Amniotic epithelial cell (primary cell): ENCODE results near the gene HOXA13.

ENCODE experiments used
- DNase-seq: peaks from one replicate; pipeline ENCODE4 v3.0.0-alpha.2; 2010; ENCODE audit warnings: low read depth

Gene HOXA13

DNA sequence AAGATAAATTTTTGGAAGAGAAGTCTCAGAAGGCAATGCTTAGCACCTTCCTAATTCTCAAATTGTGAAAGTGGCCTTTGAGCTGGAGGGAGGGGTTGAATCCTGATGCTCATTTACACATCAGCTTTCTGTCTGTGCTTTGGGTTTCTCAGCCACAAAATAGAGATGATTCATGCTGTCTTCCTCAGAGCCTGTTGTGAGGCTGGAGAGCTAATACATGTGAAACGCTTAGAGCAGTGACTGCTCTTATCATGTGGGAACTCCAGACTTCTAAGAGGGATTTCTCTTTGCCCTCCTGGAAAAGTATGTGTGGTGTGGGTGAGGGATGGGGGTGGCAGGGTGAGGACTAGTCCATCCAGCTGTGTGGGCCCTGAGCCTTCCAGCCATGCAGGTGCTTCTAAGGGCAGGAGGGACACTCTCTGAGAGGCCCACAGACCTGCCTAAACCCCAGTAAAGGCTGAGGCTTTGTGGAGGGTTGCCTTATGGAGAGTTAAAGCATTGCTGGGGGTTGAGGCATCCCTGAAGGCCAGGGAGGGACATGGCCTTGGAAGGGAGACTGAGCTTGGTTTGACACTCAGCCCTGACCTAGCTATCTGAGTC, 37.9 kb upstream of the HOXA13 start:
- peak; percentile 32 for DNase-seq

GRCh38 chr7:27235387-27236311, 35.8 kb upstream of the HOXA13 start:
- DNase-seq: no peak

DNA sequence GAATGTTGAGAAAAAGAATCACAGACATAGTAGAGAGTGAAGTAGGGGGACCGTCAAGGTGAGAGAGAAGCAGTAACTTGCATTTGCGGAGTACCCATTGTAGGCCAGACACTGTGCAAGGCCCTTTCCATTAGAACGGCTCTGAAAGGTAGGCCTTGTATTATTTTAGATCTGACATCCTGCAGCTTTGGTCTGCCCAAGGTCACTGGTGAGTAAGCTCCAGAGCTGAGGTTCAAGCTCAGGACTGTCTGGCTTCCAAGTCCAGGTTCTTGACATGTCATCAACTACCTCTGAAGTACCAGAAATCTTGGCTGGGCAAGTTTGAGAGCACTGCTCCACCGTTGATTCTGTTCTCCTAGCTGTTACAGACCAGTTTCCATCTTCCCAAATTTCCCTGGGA, 29.6 kb upstream of the HOXA13 start:
- DNase-seq: no peak

GRCh38 chr7:27224983-27225934, 25.4 kb upstream of the HOXA13 start:
- no peak for DNase-seq

DNA sequence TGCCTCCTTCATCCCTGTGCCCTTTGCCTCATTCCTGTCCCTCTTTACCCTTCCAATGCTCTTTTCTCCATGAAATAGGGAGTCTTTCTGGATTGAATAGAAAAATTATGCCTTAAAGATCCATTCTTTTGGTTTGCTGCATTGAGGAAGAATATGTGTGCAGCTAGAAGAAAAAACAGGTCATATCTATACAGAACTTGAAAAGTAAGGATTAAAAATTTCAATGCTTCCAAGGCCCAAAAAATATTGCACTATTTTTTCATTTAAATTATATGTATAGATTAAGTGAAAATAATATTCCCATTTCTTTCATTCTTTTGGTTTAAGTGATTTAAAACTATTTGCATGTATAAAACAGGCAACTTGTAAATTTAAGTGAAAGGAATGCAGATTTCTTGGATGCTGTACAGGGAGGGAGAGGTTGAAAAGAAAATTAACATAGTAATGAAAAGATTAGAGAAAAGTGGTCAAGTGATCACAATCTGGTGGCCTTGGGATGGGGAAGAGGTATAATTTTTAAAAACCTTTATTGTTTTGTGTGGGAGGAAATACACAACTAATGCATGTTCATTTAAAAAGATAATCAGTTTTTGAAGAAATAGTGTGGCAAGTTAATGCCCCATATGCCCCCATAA, 24.2 kb upstream of the HOXA13 start:
- DNase-seq: no peak

GRCh38 chr7:27221201-27221797, 21.4 kb upstream of the HOXA13 start:
- DNase-seq: no peak

DNA sequence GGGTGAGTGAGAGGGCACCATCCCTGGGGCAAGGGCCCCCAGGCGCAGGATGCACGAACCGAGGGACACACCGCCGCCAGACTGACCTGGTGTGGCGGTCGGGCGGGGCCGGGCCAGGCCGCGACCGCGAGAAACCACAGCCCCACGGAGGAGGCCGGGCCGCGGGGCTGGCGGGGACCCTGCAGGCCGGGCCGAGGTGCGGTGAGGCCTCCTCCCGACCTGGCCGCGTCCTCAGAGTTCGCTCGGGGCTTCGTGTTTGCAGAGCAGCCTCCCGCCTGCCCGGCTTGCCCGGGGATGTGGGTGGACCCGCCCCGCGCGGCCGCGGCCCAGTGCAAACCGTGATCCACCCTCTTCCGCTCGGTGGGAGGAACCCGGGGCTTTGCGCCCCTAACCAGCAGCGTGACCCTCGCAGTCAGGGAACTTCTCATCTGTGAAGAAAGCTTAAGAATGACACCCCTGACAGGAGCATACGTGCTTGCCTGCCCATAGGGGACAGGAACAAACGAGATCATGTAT, 20.6 kb upstream of the HOXA13 start:
- no peak for DNase-seq

DNA sequence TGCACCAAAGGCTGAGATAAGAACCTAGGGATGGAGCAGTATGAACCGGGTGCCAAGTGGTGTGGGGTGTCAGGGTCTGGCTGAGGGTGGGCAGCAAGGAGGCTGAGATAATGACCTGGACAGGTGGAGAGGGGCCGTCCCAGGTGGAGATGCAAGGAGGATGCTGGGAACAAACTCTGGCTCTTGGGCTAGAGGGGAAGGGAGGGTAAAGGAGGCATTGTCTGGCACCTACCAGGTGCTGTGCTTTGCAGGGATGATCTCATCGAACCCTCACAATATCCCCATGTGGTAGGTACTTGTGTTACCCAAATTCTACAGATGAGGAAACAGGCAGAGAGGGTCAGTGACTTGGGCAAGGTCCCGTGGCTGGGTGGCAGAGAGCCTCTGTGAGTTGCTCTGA, 19.9 kb upstream of the HOXA13 start:
- no peak for DNase-seq

DNA sequence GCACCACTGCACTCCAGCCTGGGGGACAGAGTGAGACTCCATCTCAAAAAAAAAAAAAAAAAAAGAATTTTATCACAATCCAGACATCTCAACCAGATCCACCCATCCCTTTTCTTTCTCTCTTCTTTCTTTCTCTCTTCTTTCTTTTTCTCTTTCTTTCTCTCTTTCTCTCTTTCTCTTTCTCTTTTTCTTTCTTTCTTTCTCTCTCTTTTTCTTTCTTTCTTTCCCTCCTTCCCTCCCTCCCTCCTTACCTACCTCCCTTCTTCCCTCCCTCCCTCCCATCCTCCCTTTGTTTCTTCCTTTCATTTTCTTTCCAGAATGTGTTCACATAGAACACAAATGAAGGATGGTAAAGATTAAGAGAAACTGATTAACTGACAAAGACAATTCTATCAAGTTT, 18.1 kb upstream of the HOXA13 start:
- DNase-seq: no peak

DNA sequence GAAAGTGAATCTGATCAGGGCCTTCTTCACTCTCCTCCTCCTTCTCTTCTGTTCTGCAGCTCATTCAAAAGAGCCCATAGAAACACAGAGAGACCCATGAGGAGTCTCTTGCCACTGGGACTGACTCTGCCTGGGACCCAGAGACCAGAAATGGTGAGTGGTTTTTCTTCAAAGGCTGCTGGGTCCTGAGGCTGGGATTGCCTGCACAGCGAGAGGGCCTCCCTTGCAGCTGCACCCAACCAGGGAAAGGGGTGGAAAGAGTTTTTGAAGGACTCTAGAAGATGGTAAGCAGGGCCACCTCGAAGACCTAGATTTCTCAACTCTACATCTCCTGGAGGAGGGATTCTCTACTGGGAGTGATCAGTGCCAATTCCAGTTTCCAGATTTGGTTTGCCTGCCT, 15.5 kb upstream of the HOXA13 start:
- no peak for DNase-seq

- DNase-seq: no peak
Measured at GRCh38 chr7:27214239-27214950, 14.5 kb upstream of the HOXA13 start.

- no peak for DNase-seq
Measured at GRCh38 chr7:27213433-27214238, 13.7 kb upstream of the HOXA13 start.

DNA sequence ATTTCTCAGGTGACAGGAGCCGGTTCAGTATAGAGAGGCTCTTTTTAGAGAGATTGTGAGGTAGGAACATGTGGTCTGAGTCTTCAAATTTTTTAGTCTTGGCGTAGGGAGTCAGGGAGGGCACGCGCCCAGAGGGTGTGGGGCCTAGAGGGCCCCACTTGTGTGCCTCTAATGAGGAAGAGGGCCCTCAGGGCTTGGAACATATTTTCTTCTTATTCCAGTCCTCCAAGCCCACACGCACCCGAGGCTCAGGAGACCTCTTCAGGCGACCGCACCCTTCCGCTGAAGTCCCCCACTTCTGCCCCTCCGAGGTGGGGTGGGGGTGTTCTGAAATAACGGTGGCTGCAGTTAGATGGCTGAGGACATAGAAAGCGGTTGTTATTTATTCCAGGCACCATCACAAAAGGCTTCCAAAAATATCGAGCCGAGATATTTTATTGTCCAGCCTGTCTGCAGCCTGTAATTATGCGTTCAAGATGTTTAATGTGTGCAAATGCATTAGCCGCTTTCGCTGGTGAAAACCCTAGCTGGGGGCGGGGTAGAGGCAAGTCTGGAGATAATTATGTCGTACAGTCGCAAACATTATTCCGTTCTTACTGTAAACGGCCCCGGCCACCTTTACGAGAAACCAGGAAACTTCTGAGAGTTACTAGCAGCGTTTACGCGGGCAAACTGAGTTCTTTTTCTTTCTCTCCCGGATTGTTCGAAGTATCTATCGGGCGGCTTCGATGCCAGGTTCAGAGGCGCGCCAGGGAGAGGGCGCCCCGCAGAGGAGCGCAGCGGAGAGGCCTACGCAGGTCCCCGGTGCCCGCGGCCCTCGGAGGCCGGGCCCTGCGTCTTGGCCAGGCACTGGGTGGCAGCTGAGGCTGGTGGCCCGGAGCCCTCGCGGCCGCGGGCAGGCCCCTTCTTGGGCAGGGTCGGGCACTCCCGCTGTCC, 12.9 kb upstream of the HOXA13 start:
- DNase-seq: no peak

DNA sequence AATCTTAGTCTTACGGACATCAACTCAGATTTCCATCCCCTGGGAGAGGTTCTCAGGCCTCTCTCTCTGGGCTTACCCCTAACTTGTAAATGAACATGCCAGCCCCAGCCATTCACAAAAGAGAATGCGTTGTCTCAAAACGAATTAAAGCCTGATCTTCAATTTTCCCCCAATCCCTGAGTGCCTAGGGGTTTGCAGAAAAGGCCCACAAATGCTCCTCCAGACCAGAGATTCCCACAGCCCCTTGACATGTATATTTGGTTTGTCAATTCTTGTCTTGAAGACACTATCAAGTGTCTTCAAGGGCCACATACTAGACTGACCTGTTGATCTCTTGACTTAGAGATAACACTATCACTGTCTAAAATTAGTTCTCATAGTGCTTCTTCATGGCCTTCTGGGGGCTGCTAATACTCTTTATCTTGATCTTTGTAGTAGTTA, 11.9 kb upstream of the HOXA13 start:
- DNase-seq: no peak

GRCh38 chr7:27211084-27211446, 11.2 kb upstream of the HOXA13 start:
- no peak for DNase-seq

DNA sequence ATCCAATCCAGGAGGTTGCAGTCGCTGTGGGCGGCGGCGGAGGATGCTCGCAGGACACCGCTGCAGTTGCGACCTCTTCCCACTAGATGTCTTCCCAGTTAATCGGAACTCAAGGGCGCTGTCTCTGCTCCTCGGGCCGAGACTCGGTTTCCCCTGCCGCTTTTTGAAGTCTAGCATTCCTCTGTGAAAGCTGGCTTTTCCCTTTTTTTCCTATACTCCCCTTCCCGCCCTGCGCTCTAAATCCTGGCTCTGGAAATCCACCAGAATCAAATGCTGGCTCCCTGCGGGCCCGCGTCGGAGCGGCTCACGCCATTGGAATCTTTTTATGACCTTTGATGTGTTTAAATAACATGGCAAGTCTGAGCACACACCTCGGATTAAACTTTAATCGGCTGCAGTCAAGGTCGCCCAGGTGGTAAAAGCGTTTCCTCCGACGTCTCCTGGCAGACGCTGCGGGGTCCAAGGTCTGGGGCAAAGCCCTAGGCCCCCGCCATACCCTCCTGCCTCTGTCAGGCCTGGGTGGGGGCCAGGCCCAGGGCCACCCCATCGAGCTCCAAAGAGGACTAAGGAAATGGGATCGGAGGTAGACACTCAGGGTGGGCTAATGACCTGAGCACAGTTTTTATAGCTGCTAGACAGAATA, 10.7 kb upstream of the HOXA13 start:
- peak; percentile 30 for DNase-seq

DNA sequence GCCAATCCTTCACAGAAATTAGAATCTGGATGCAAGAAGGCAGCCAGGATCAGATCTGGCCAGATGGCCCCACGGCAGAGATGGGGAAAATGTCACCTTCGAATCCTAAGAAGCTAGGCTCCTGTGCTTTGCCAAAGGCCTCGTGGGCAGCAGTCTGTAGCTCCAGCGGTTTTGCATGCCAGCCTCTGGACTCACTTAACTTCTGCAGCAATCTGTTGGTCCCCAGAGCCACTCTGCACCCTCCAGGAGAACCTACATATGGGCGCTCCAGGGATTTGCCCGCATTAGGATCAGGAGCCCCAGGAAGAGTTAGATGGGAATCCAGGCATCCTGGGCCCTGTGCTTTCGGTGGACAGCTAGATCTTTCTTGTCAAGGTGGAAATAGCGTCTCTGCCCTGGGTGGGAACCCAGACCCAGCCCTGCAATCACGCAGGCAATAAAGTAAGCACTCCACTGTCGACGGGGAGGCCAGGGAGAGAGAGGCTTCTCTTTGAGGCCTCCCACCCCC, 10.1 kb upstream of the HOXA13 start:
- DNase-seq: no peak

DNA sequence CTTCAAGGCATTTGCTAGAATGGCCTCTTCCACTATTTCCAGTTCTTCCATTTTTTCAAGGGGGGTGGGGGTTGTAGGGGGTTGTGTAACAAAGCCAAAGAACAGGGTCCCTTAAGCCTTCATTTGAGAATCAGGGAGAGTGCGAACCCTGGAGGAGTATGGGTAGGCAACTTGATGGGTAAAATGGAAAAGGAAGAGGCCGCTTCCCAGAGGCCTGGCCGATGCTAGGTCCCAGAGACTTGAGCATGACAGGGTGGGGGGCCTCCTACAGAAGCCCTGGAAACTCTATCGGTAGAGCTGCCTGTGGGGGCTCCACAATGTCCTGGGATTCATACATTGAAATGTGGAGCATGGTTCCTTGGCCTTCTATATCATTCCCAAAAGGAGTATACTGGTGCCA, 9.1 kb upstream of the HOXA13 start:
- no peak for DNase-seq
